Thyroid gland (tissue), 4 donors: ENCODE data around the gene NCAN. TPM values are rescaled to one million over a fixed set of nuclear protein-coding genes. Genes with fewer than 3 reads are reported as not detected.

Experiments used
- DNase-seq, 2 donors: peaks; one replicate each; pipeline ENCODE4 v3.0.0-alpha.2; 2019
- H3K27ac ChIP-seq, 3 donors: fragments of 200-600 bp; sonication (generic); 1 replicate in 2 of 3; 2 replicates in 1 of 3; pipeline ENCODE4 v1.5.1; 2016 to 2019; ENCODE audit warnings: mild to moderate bottlenecking in 1 of 3, moderate library complexity in 1 of 3
- H3K27me3 ChIP-seq: fragments of 200-600 bp; sonication (generic); one replicate; pipeline ENCODE4 v1.5.1; 2019
- H3K36me3 ChIP-seq, 2 donors: fragments of 200-600 bp; sonication (generic); one replicate each; pipeline ENCODE4 v1.5.1; 2016 to 2019
- H3K4me1 ChIP-seq, 2 donors: fragments of 200-600 bp; sonication (generic); one replicate each; pipeline ENCODE4 v1.5.1; 2017 to 2019
- H3K4me3 ChIP-seq, 3 donors: fragments of 200-600 bp; sonication (generic); replicated peaks in 1 of 3; 1 replicate in 2 of 3; 2 replicates in 1 of 3; pipeline ENCODE4 v1.5.1; 2016; ENCODE audit warnings: mild to moderate bottlenecking in 1 of 3
- H3K9me3 ChIP-seq: fragments of 200-600 bp; sonication (generic); one replicate; pipeline ENCODE4 v1.5.1; 2017
- CTCF ChIP-seq, 6 experiments: fragments of 200-600 bp in 3 of 6; fragments of 450-650 bp in 3 of 6; sonication (generic) in 3 of 6; IDR thresholded peaks; one replicate each; pipeline ENCODE4 v1.5.1; 2016 to 2019; ENCODE audit warnings: antibody characterized with exemption in 6 of 6, mild to moderate bottlenecking in 2 of 6, inconsistent platforms in 1 of 6, moderate library complexity in 1 of 6
- POLR2A ChIP-seq, 2 donors: fragments of 450-650 bp; IDR thresholded peaks; one replicate each; pipeline ENCODE4 v1.6.1; 2017; ENCODE audit warnings: antibody characterized with exemption in 2 of 2, mild to moderate bottlenecking in 2 of 2, moderate library complexity in 1 of 2
- WGBS, 2 donors: methylation state at CpG; one replicate each; pipeline ENCODE4 v1.1.5; 2017; 5-methylcytosine and 5-hydroxymethylcytosine counted together
- intact Hi-C: fragments of 100-400 bp; cut with DNase I; formaldehyde crosslinking; loops from one replicate; pipeline ENCODE4 v1.15.1; 2023
- small RNA-seq: library from RNA; depleted of rRNA; stranded (forward); fragments of <200 nt; gene quantifications from one replicate; pipeline ENCODE3, GENCODE V24; 2016
- total RNA-seq, 4 donors: library from RNA; depleted of rRNA; stranded (reverse); fragments of >200 nt; gene quantifications; one replicate each; pipeline ENCODE4 v1.2.3, GENCODE V29; 2016

Gene NCAN
- total RNA-seq, 4 donors from 2014 or later: 0.44 TPM; not detected in 3

DNA sequence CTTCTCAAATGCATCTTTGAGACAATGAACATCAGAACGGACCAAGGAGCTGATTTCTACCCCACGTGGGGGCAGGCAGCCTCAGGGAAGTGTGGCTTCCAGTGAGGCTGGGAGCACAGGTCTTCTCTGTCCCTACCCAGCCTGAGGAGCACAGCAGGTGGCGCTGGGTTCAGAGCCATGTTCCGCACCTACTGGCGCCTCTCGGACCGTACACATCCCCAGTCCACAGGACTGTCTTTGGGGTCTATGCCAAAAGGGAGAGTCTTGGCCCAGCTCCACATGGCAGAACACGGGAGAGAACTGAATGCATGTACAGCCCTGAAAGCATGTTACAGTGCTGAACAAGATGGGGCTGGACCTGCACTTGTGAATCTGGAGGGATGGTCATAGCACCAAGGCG is 86.0 kb downstream of the NCAN start:
- no peaks in the 10 kb centered on the region for H3K9me3 ChIP-seq
- peaks cover 30 to 31% of the 10 kb centered on the region in 2 donors for H3K36me3 ChIP-seq
- no peak overlapping the region for H3K4me3 ChIP-seq
- H3K4me1 ChIP-seq: no peaks in the 10 kb centered on the region
- no peaks in the 10 kb centered on the region for H3K27me3 ChIP-seq
- no peak for DNase-seq
- intact Hi-C loops: no loop called here
- H3K27ac ChIP-seq: no peak overlapping the region
- TF ChIP-seq CTCF (IDR thresholded peaks at IDR 0.05) (no peak), POLR2A (IDR thresholded peaks at IDR 0.05) (no peak)
- 77 to 83% methylated on average over 4 to 9 of the region's 9 CpGs for WGBS, 2 donors

GRCh38 chr19:19300613-19301012 is 88.9 kb downstream of the NCAN start:
- H3K9me3 ChIP-seq: no peaks in the 10 kb centered on the region
- H3K4me3 ChIP-seq: no peak overlapping the region
- 91 to 95% methylated on average over 10 to 12 of the region's 12 CpGs for WGBS, 2 donors
- no peak for DNase-seq
- TF ChIP-seq POLR2A (IDR thresholded peaks at IDR 0.05): no peak
- no peak for TF ChIP-seq CTCF (IDR thresholded peaks at IDR 0.05)
- H3K27ac ChIP-seq: no peak overlapping the region
- no peaks in the 10 kb centered on the region for H3K27me3 ChIP-seq
- intact Hi-C loops: no loop called here
- no peaks in the 10 kb centered on the region for H3K4me1 ChIP-seq
- peaks cover 36 to 42% of the 10 kb centered on the region in 2 donors for H3K36me3 ChIP-seq

Small RNA genes within 50 kb of the gene (small RNA-seq; reads per million reads assigned to genes)
- not detected for gene RNU6-1028P

Other genes with a start within 250 kb of the NCAN start
- 10 to 100 TPM; 70.3 to 93.5 (median 82.2) TPM for gene SUGP2, start 178.4 kb upstream of the NCAN start, total RNA-seq
- 10 to 100 TPM; 33.1 to 60.0 (median 46.1) TPM for gene ARMC6, start 178.4 kb upstream of the NCAN start, total RNA-seq
- gene SLC25A42, start 148.0 kb upstream of the NCAN start, total RNA-seq: 10 to 100 TPM; 28.0 to 43.9 (median 33.9) TPM
- 10 to 100 TPM; 29.6 to 37.8 (median 33.1) TPM for gene TMEM161A, start 73.5 kb upstream of the NCAN start, total RNA-seq
- 1 to 10 TPM in 1 of 4 donors, under 1 TPM in 1, not detected in 2; 0.67 to 1.5 TPM for gene MEF2B, start 41.7 kb upstream of the NCAN start, total RNA-seq
- gene BORCS8, start 19.8 kb upstream of the NCAN start, total RNA-seq: 10 to 100 TPM; 15.4 to 38.7 (median 18.2) TPM
- 10 to 100 TPM; 32.5 to 87.8 (median 57.0) TPM for gene RFXANK, start 19.7 kb upstream of the NCAN start, total RNA-seq
- gene NR2C2AP, start 8.5 kb upstream of the NCAN start, total RNA-seq: 10 to 100 TPM in 1 of 4 donors, 1 to 10 TPM in 3; 6.6 to 16.8 (median 7.6) TPM
- not detected for gene TM6SF2, start 61.3 kb downstream of the NCAN start, total RNA-seq
- 10 to 100 TPM; 20.0 to 45.1 (median 37.4) TPM for gene SUGP1, start 108.6 kb downstream of the NCAN start, total RNA-seq
- gene MAU2, start 108.9 kb downstream of the NCAN start, total RNA-seq: 10 to 100 TPM; 45.1 to 71.1 (median 68.7) TPM
- gene GATAD2A, start 193.7 kb downstream of the NCAN start, total RNA-seq: 10 to 100 TPM; 33.2 to 82.4 (median 51.8) TPM